ENCODE measurements around the gene TOMM5.

The TOMM5 gene
- 2.9 to 4.3 (median 3.6) reads per million in 4 donors for total RNA-seq

GRCh38 chr9:37592108-37592951 lies at the start of gene TOMM5:
Gene TOMM5, minus strand, starts transcription at chr9:37592597. Its CDS starts 65 bp downstream, at chr9:37592532.
- DNase-seq, result peak; percentile 78 to 92 (median 87)

- DNase-seq, result no peak
These were observed 48.9 kb upstream of the TOMM5 start for GRCh38 chr9:37641331-37641730.

GRCh38 chr9:37640246-37640645 lies 47.8 kb upstream of the TOMM5 start:
- no peak for DNase-seq

GRCh38 chr9:37639841-37640240 lies 47.4 kb upstream of the TOMM5 start:
- no peak for DNase-seq

- DNase-seq, result no peak
These were observed 46.8 kb upstream of the TOMM5 start for GRCh38 chr9:37639109-37639762.

GRCh38 chr9:37636511-37637448 lies 44.4 kb upstream of the TOMM5 start:
- DNase-seq, result no peak

GRCh38 chr9:37635808-37636207 lies 43.4 kb upstream of the TOMM5 start:
- no peak for DNase-seq

GRCh38 chr9:37632479-37632878 lies 40.1 kb upstream of the TOMM5 start:
- no peak for DNase-seq

- no peak for DNase-seq
These were observed 34.4 kb upstream of the TOMM5 start for GRCh38 chr9:37626708-37627292.

GRCh38 chr9:37625758-37626147 lies 33.4 kb upstream of the TOMM5 start:
- no peak for DNase-seq

- DNase-seq, result no peak
These were observed 32.8 kb upstream of the TOMM5 start for GRCh38 chr9:37625036-37625757.

- no peak for DNase-seq
These were observed 31.7 kb upstream of the TOMM5 start for GRCh38 chr9:37624073-37624472.

- no peak for DNase-seq
These were observed 30.9 kb upstream of the TOMM5 start for GRCh38 chr9:37623267-37623666.

GRCh38 chr9:37622462-37622861 lies 30.1 kb upstream of the TOMM5 start:
- no peak for DNase-seq

GRCh38 chr9:37621273-37622121 lies 29.1 kb upstream of the TOMM5 start:
- no peak for DNase-seq

GRCh38 chr9:37620396-37620795 lies 28.0 kb upstream of the TOMM5 start:
- no peak for DNase-seq

GRCh38 chr9:37619806-37620205 lies 27.4 kb upstream of the TOMM5 start:
- DNase-seq, result no peak

- no peak for DNase-seq
These were observed 26.4 kb upstream of the TOMM5 start for GRCh38 chr9:37618817-37619216.

GRCh38 chr9:37617832-37618231 lies 25.4 kb upstream of the TOMM5 start:
- DNase-seq, result no peak

GRCh38 chr9:37617161-37617560 lies 24.8 kb upstream of the TOMM5 start:
- DNase-seq, result no peak

- DNase-seq, result no peak
These were observed 19.6 kb upstream of the TOMM5 start for GRCh38 chr9:37611961-37612360.
